Suprapubic skin (tissue), 4 donors: ENCODE data around the gene CDC14A. TPM values are rescaled to one million over a fixed set of nuclear protein-coding genes. Genes with fewer than 3 reads are reported as not detected.

Source experiments
- DNase-seq, 2 donors: peaks; one replicate each; pipeline ENCODE4 v3.0.0-alpha.2; 2019; ENCODE audit warnings: low spot score in 2 of 2
- H3K27ac ChIP-seq: fragments of 200-600 bp; sonication (generic); one replicate; pipeline ENCODE4 v1.5.1; 2019
- H3K27me3 ChIP-seq: fragments of 200-600 bp; sonication (generic); one replicate; pipeline ENCODE4 v1.5.1; 2019
- H3K36me3 ChIP-seq: fragments of 200-600 bp; sonication (generic); one replicate; pipeline ENCODE4 v1.5.1; 2019
- H3K4me1 ChIP-seq: fragments of 200-600 bp; sonication (generic); one replicate; pipeline ENCODE4 v1.5.1; 2019
- H3K4me3 ChIP-seq: fragments of 200-600 bp; sonication (generic); one replicate; pipeline ENCODE4 v1.5.1; 2019; ENCODE audit warnings: mild to moderate bottlenecking
- H3K9me3 ChIP-seq: fragments of 200-600 bp; sonication (generic); one replicate; pipeline ENCODE4 v1.5.1; 2019
- EP300 ChIP-seq: sonication (generic); formaldehyde crosslinking; IDR thresholded peaks from one replicate; pipeline ENCODE4 v1.6.1; 2017; ENCODE audit warnings: antibody characterized with exemption
- POLR2A ChIP-seq, 2 donors: fragments of 450-650 bp; IDR thresholded peaks; one replicate each; pipeline ENCODE4 v1.6.1; 2017; ENCODE audit warnings: antibody characterized with exemption in 2 of 2, mild to moderate bottlenecking in 2 of 2, moderate library complexity in 2 of 2
- POLR2AphosphoS5 ChIP-seq, 3 donors: sonication (generic); formaldehyde crosslinking; IDR thresholded peaks; one replicate each; pipeline ENCODE4 v1.6.1; 2017; ENCODE audit warnings: antibody characterized with exemption in 3 of 3
- WGBS: methylation state at CpG from one replicate; pipeline ENCODE4 v1.1.5; 2018; 5-methylcytosine and 5-hydroxymethylcytosine counted together
- total RNA-seq, 4 donors: library from RNA; depleted of rRNA; stranded (reverse); fragments of >200 nt; gene quantifications; one replicate each; pipeline ENCODE4 v1.1.0, GENCODE V29; 2016
- TF ChIP-seq, protein P1 (sequence below), 2 donors: fragments of 200-600 bp in 1 of 2; fragments of 450-650 bp in 1 of 2; sonication (generic) in 1 of 2; IDR thresholded peaks; one replicate each; pipeline ENCODE4 v1.5.1; 2016 to 2019; ENCODE audit warnings: antibody characterized with exemption in 2 of 2, mild to moderate bottlenecking in 1 of 2, moderate library complexity in 1 of 2

The CDC14A gene
- total RNA-seq, 4 donors from 2014 or later: 9.9 to 22.8 (median 17.5) TPM

GRCh38 chr1:100530880-100531487 is 178.7 kb downstream of the CDC14A start:
- no peaks in the 10 kb centered on the region for H3K27me3 ChIP-seq
- DNase-seq: no peak
- no peak overlapping the region for H3K4me3 ChIP-seq
- TF ChIP-seq EP300 (no peak), POLR2AphosphoS5 (IDR thresholded peaks at IDR 0.05) (no peak), POLR2A (IDR thresholded peaks at IDR 0.05) (no peak)
- TF ChIP-seq, protein P1, sequence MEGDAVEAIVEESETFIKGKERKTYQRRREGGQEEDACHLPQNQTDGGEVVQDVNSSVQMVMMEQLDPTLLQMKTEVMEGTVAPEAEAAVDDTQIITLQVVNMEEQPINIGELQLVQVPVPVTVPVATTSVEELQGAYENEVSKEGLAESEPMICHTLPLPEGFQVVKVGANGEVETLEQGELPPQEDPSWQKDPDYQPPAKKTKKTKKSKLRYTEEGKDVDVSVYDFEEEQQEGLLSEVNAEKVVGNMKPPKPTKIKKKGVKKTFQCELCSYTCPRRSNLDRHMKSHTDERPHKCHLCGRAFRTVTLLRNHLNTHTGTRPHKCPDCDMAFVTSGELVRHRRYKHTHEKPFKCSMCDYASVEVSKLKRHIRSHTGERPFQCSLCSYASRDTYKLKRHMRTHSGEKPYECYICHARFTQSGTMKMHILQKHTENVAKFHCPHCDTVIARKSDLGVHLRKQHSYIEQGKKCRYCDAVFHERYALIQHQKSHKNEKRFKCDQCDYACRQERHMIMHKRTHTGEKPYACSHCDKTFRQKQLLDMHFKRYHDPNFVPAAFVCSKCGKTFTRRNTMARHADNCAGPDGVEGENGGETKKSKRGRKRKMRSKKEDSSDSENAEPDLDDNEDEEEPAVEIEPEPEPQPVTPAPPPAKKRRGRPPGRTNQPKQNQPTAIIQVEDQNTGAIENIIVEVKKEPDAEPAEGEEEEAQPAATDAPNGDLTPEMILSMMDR (IDR thresholded peaks at IDR 0.05): no peak
- WGBS: 51% methylated on average over 3 of the region's 3 CpGs
- H3K36me3 ChIP-seq: no peaks in the 10 kb centered on the region
- H3K9me3 ChIP-seq: no peaks in the 10 kb centered on the region
- H3K4me1 ChIP-seq: no peaks in the 10 kb centered on the region
- no peak overlapping the region for H3K27ac ChIP-seq

DNA sequence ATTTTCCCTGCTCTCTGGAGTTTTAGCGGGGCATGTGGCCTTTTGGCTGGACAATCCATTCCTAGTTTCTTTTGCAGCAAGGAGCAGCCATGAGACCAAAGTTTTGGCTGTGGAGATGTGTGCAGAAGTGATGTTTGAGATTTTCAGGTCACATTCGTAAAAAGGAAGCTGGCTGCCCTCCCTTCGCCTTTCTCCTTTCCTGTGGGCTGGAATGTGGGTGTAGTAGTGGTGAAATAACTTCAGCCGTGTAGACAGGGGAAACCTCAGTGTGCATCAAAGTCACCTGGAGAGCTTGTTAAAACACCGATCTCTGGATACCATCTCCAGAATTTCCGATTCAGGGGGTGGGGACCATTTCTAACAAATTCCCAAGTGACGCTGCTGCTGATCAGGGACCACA is 180.3 kb downstream of the CDC14A start:
- H3K9me3 ChIP-seq: no peaks in the 10 kb centered on the region
- H3K4me1 ChIP-seq: no peaks in the 10 kb centered on the region
- 57% methylated on average over 7 of the region's 7 CpGs for WGBS
- H3K4me3 ChIP-seq: no peak overlapping the region
- H3K27me3 ChIP-seq: peaks cover 7% of the 10 kb centered on the region
- DNase-seq: no peak
- H3K27ac ChIP-seq: no peak overlapping the region
- no peaks in the 10 kb centered on the region for H3K36me3 ChIP-seq
- TF ChIP-seq POLR2AphosphoS5 (IDR thresholded peaks at IDR 0.05): no peak
- TF ChIP-seq POLR2A (IDR thresholded peaks at IDR 0.05): no peak
- no peak for TF ChIP-seq EP300
- TF ChIP-seq, protein P1 (IDR thresholded peaks at IDR 0.05): no peak

GRCh38 chr1:100535264-100535663 is 183.0 kb downstream of the CDC14A start:
- Histone ChIP-seq H3K27me3 (peaks cover 32% of the 10 kb centered on the region), H3K9me3 (no peaks in the 10 kb centered on the region), H3K27ac (no peak overlapping the region), H3K4me1 (peaks cover 16% of the 10 kb centered on the region), H3K4me3 (no peak overlapping the region), H3K36me3 (no peaks in the 10 kb centered on the region)
- no peak for TF ChIP-seq POLR2A (IDR thresholded peaks at IDR 0.05)
- TF ChIP-seq, protein P1 (IDR thresholded peaks at IDR 0.05): no peak
- TF ChIP-seq POLR2AphosphoS5 (IDR thresholded peaks at IDR 0.05): no peak
- no peak for TF ChIP-seq EP300
- 31% methylated on average over 2 of the region's 2 CpGs for WGBS
- no peak for DNase-seq

DNA sequence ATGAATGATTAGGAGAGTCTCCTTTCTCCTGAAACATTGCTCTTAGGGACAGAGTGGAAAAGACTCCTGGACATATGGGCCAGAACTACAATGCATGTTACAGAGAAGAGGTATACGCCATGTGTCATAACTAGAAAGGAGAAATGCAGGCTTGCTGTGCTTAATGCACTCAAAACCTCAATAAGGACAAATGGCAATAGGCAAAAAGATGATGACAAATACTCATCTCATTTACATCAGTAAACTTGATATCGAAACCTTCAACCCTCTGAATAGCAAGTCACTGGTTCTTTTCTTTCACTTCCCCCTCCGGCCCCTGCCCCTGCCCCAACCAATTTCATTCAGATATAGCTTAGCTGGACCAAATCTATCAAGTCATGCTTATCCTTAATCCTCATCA is 183.7 kb downstream of the CDC14A start:
- no peak for DNase-seq
- Histone ChIP-seq H3K9me3 (no peaks in the 10 kb centered on the region), H3K36me3 (no peaks in the 10 kb centered on the region), H3K4me3 (no peak overlapping the region), H3K27me3 (peaks cover 38% of the 10 kb centered on the region), H3K4me1 (peaks cover 16% of the 10 kb centered on the region), H3K27ac (no peak overlapping the region)
- WGBS: 73% methylated on average over 3 of the region's 3 CpGs
- TF ChIP-seq, protein P1 (IDR thresholded peaks at IDR 0.05): no peak
- TF ChIP-seq POLR2AphosphoS5 (IDR thresholded peaks at IDR 0.05) (no peak), EP300 (no peak), POLR2A (IDR thresholded peaks at IDR 0.05) (no peak)

- no peak for TF ChIP-seq POLR2AphosphoS5 (IDR thresholded peaks at IDR 0.05)
- no peak for TF ChIP-seq POLR2A (IDR thresholded peaks at IDR 0.05)
- TF ChIP-seq EP300: no peak
- TF ChIP-seq, protein P1 (IDR thresholded peaks at IDR 0.05): no peak
- WGBS: 5% methylated on average over 17 of the region's 105 CpGs
- H3K9me3 ChIP-seq: no peaks in the 10 kb centered on the region
- peaks cover 41% of the 10 kb centered on the region for H3K27me3 ChIP-seq
- peaks cover 16% of the 10 kb centered on the region for H3K4me1 ChIP-seq
- H3K36me3 ChIP-seq: no peaks in the 10 kb centered on the region
- H3K27ac ChIP-seq: no peak overlapping the region
- H3K4me3 ChIP-seq: peak overlapping the region; percentile 50
- DNase-seq: peak in 1 of 2 donors; percentile 75
Measured at GRCh38 chr1:100538913-100539835, 186.9 kb downstream of the CDC14A start.
